ENCODE results near the gene MINAR1. TPM values are rescaled to one million over a fixed set of nuclear protein-coding genes. Genes with fewer than 3 reads are reported as not detected.

The MINAR1 gene
- total RNA-seq, 1 experiment from 2014 or later = 0.22 TPM

DNA sequence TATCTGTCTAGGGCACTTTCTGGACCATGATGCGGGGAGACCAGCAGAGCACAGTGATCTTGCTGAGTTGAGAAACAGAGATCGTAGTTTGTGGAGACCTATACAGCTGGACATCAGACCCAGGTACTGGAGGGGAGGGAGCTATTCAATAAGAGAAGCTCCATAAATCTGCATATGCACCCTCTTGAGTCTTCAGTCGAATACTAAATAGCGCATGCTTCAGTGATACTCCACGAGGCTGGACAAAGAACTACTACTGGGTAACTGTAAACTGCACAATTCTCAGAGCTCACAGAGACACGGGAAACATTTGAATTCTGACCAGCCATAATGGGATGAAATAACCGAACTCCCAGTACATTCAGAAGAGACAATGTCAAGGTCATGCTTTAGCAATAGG, 49.7 kb downstream of the MINAR1 start:
- intact Hi-C loops (cut with micrococcal nuclease; ENCODE audit: unreplicated experiment) = no loop called here
- H3K4me1 ChIP-seq (replicated peaks; ENCODE audit: insufficient read depth) = no peaks in the 10 kb centered on the region
- ChIA-PET CTCF (no interaction called here), POLR2A (ENCODE audit: unreplicated experiment) (no interaction called here)
- H3K4me3 ChIP-seq = no peak overlapping the region
- H2AFZ ChIP-seq = no peak overlapping the region
- no peaks in the 10 kb centered on the region for H3K79me2 ChIP-seq (ENCODE audit: low read depth)
- no peak for DNase-seq
- no peak overlapping the region for H3K4me2 ChIP-seq
- H3K9me2 ChIP-seq (ENCODE audit: insufficient read depth) = no peaks in the 10 kb centered on the region
- no peaks in the 10 kb centered on the region for H3K9me3 ChIP-seq (ENCODE audit: insufficient read depth, low read depth)
- no peaks in the 10 kb centered on the region for H3K27me3 ChIP-seq (ENCODE audit: insufficient read depth, low read depth)
- no TSS peak for BruUV-seq (replicated peaks)
- no peaks in the 10 kb centered on the region for H3F3A ChIP-seq (ENCODE audit: insufficient read depth, low read depth)
- no peaks in the 10 kb centered on the region for H4K20me1 ChIP-seq (ENCODE audit: insufficient read depth)
- H3K36me3 ChIP-seq (ENCODE audit: low read depth) = no peaks in the 10 kb centered on the region
- TF ChIP-seq, protein P1, sequence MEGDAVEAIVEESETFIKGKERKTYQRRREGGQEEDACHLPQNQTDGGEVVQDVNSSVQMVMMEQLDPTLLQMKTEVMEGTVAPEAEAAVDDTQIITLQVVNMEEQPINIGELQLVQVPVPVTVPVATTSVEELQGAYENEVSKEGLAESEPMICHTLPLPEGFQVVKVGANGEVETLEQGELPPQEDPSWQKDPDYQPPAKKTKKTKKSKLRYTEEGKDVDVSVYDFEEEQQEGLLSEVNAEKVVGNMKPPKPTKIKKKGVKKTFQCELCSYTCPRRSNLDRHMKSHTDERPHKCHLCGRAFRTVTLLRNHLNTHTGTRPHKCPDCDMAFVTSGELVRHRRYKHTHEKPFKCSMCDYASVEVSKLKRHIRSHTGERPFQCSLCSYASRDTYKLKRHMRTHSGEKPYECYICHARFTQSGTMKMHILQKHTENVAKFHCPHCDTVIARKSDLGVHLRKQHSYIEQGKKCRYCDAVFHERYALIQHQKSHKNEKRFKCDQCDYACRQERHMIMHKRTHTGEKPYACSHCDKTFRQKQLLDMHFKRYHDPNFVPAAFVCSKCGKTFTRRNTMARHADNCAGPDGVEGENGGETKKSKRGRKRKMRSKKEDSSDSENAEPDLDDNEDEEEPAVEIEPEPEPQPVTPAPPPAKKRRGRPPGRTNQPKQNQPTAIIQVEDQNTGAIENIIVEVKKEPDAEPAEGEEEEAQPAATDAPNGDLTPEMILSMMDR (conservative IDR thresholded peaks at IDR 0.05) = no peak
- TF ChIP-seq EZH2 (IDR thresholded peaks at IDR 0.05; ENCODE audit: low read depth) = no peak
- no peak overlapping the region for H3K27ac ChIP-seq

Other genes with a start within 250 kb of the MINAR1 start
- not detected in 2 replicates for gene ANKRD34C, start 149.6 kb upstream of the MINAR1 start, total RNA-seq (2021)
- 58.6 and 59.6 TPM in 2 replicates for gene TMED3, start 121.2 kb upstream of the MINAR1 start, total RNA-seq (2021)